Tongue (tissue), 3 donors: ENCODE measurements around the gene RDH5. TPM values are rescaled to one million over a fixed set of nuclear protein-coding genes. Genes with fewer than 3 reads are reported as not detected.
"Not testable (repeated sequence)": the region's sequence is repeated elsewhere in the genome, so short reads cannot be mapped to it uniquely, and the experiment has no call there.

Experiments used
- DNase-seq: peaks from one replicate; pipeline ENCODE4 v3.0.0-alpha.2; 2015
- small RNA-seq: library from RNA; depleted of rRNA; stranded (forward); fragments of <200 nt; gene quantifications from one replicate; pipeline ENCODE3, GENCODE V24; 2014; ENCODE audit warnings: low replicate concordance
- total RNA-seq: library from RNA; depleted of rRNA; stranded (reverse); fragments of >200 nt; gene quantifications from one replicate; pipeline ENCODE4 v1.2.3, GENCODE V29; 2014

The RDH5 gene
- total RNA-seq, 1 donor from 2014 or later: 18.8 TPM

DNA sequence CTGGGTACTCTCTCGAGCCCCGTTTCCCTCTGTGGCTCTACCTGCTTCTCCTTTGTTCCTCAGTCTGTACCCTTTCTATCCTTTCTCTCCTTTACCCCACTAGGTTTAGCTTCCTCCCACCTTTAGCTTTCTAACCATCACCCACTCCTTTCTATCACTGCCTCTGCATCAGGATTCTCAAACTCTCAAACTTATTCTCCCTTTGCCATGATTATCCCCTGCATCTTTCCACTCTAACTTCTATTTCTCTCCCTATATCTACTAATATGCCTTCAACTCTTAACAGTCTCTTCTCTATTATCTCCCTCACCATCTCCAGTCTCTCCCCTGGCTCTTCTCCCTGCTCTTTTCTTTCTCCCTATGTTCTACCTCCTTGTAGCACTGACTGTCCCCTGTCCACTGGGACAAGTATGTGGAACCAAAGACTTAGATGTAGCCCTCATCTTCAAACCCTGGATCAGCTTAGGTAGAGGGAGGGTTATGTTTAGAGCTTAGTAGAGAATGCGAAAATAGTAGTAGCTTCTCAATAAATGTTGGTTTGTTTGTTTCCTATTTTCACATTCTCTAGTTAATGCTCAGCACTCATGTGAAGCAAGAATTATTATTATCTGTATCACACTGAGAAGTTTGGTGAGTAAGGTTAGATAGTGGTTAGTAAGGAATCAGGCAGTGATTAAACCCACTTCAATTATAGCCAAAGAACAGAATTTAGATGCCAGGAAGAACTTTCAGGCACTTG, 26.1 kb downstream of the RDH5 start:
- DNase-seq: no peak

DNA sequence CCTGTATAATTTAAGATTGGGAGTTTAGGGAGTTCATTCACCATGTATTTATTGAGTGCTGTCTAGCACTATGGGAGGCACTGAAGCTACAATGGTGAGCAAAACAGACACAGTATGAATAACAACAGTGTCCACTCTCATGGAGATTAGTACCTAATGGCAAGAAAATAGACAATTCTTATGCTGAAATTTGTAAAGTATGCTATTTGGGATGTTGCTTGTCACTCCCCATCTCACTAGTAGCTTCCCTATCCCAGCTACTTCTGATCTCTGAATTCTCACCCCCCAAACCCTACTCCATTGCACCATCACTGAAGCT, 26.7 kb downstream of the RDH5 start:
- no peak for DNase-seq

DNA sequence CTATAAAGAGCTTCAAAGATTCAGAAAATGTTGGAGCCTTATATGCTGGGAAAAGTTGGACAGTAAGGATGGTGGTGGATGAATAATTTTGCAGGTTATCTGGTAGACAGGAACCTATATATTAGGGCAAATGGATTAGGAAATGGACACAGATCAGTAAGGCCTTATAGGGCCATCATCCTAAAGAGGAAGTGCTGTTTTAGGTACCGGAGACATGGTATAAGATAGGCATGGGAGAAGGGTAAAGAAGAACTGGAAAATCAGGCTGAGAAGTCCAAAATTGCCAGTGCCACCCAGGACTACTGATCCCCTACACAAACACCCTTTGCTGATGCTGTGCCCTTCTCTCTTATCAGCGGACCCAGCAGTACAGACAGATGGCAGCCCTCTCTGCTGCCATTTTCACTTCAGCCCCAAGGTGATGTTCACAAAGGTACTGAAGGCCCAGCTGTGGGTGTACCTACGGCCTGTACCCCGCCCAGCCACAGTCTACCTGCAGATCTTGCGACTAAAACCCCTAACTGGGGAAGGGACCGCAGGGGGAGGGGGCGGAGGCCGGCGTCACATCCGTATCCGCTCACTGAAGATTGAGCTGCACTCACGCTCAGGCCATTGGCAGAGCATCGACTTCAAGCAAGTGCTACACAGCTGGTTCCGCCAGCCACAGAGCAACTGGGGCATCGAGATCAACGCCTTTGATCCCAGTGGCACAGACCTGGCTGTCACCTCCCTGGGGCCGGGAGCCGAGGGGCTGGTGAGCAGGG, 28.2 kb downstream of the RDH5 start:
- no peak for DNase-seq

- DNase-seq: no peak
Observed at GRCh38 chr12:55755246-55755645, 35.1 kb downstream of the RDH5 start.

GRCh38 chr12:55757701-55758100, 37.5 kb downstream of the RDH5 start:
- DNase-seq: no peak

GRCh38 chr12:55758575-55758974, 38.4 kb downstream of the RDH5 start:
- DNase-seq: not testable (repeated sequence)

- DNase-seq: no peak
Observed at GRCh38 chr12:55760663-55761062, 40.5 kb downstream of the RDH5 start.

DNA sequence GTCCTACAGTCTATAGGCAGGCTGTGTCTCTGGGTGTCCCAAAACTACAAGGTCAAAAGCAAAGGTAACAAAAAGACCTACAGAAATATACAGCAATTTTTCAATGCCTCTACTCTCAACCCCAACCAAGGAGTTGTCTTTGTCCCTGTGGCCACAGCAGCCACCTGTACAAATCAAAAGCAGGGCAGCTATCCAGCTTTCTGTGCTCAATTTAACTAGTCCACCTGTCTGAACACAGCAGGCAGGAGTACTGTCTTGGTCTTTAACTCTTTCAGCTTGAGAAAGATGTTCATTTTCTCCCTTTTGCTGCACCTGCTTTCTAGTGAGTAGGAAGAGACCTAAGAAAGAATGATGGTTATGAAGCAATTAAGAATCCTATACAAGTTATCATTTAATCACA, 42.5 kb downstream of the RDH5 start:
- DNase-seq: no peak

- DNase-seq: no peak
Observed at GRCh38 chr12:55765736-55766290, 45.6 kb downstream of the RDH5 start.

- no peak for DNase-seq
Observed at GRCh38 chr12:55767156-55767555, 47.0 kb downstream of the RDH5 start.

DNA sequence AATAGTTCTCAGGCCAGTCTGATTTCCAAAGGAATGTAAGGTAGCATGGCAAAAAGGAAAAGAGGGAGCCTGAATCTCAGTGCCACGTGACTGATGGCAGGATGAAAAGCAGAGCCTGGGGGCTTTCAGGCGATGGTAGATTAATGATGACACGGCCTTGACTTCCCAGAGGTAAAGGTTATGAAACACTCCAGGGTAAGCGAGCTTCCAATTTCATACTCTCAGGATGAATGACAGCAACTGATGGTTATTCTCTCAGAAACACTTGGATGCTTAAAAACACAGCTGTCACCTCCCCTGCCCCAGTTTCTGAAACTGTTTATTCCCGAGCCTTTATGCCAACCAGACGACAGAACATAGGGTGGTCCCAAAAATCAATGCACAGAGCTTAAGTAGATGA, 51.5 kb downstream of the RDH5 start:
- peak; percentile 79 for DNase-seq

Small RNA genes lying within 50 kb of the gene (small RNA-seq; reads per million reads assigned to genes)
- gene AC009779.1 (not detected), gene RF00017 (not detected)

Other genes starting within 250 kb of the RDH5 start
- not detected for gene OR6C68, start 228.0 kb upstream of the RDH5 start, total RNA-seq
- gene OR6C4, start 170.8 kb upstream of the RDH5 start, total RNA-seq: not detected
- not detected for gene OR2AP1, start 147.9 kb upstream of the RDH5 start, total RNA-seq
- not detected for gene OR10P1, start 83.5 kb upstream of the RDH5 start, total RNA-seq
- gene ITGA7, start 12.5 kb upstream of the RDH5 start, total RNA-seq: 278 TPM
- 78.9 TPM for gene BLOC1S1, start 4.3 kb upstream of the RDH5 start, total RNA-seq
- gene CD63, start 8.6 kb downstream of the RDH5 start, total RNA-seq: 710 TPM
- 4.5 TPM for gene GDF11, start 22.7 kb downstream of the RDH5 start, total RNA-seq
- 51.6 TPM for gene SARNP, start 97.3 kb downstream of the RDH5 start, total RNA-seq
- 5.4 TPM for gene ORMDL2, start 97.6 kb downstream of the RDH5 start, total RNA-seq
- gene DNAJC14, start 109.2 kb downstream of the RDH5 start, total RNA-seq: 37.4 TPM
- 1.5 TPM for gene MMP19, start 122.5 kb downstream of the RDH5 start, total RNA-seq
- 15.5 TPM for gene PYM1, start 207.5 kb downstream of the RDH5 start, total RNA-seq
- gene DGKA, start 210.8 kb downstream of the RDH5 start, total RNA-seq: 50.5 TPM
- gene PMEL, start 245.6 kb downstream of the RDH5 start, total RNA-seq: 2.1 TPM
- gene CDK2, start 246.4 kb downstream of the RDH5 start, total RNA-seq: 14.0 TPM